IPS DF 19.7 (cell line): ENCODE results near the gene WDR86.
A peak's percentile ranks its signal among the peaks of the same experiment; 100 is the strongest.

Experiments
- DNase-seq: peaks from one replicate; pipeline ENCODE4 v3.0.0-alpha.2; 2013; ENCODE audit warnings: low read depth, low spot score

Gene WDR86

GRCh38 chr7:151409667-151410404, at the start of gene WDR86:
WDR86 (minus strand) TSS chr7:151410038; CDS start chr7:151409589, 449 bp downstream.
- DNase-seq = no peak

GRCh38 chr7:151457534-151457933, 47.7 kb upstream of the WDR86 start:
- DNase-seq = no peak

GRCh38 chr7:151456782-151457181, 46.9 kb upstream of the WDR86 start:
- DNase-seq = peak; percentile 93

GRCh38 chr7:151456276-151456675, 46.4 kb upstream of the WDR86 start:
- no peak for DNase-seq

GRCh38 chr7:151455690-151456089, 45.9 kb upstream of the WDR86 start:
- DNase-seq = no peak

- DNase-seq = no peak
Observed at GRCh38 chr7:151454932-151455530, 45.2 kb upstream of the WDR86 start.

- no peak for DNase-seq
Observed at GRCh38 chr7:151454305-151454704, 44.5 kb upstream of the WDR86 start.

- DNase-seq = no peak
Observed at GRCh38 chr7:151453326-151453791, 43.5 kb upstream of the WDR86 start.

GRCh38 chr7:151452680-151453325, 43.0 kb upstream of the WDR86 start:
- no peak for DNase-seq

GRCh38 chr7:151451626-151452571, 42.1 kb upstream of the WDR86 start:
- no peak for DNase-seq

- no peak for DNase-seq
Observed at GRCh38 chr7:151451156-151451555, 41.3 kb upstream of the WDR86 start.

GRCh38 chr7:151449990-151450389, 40.2 kb upstream of the WDR86 start:
- no peak for DNase-seq

- no peak for DNase-seq
Observed at GRCh38 chr7:151448261-151449252, 38.7 kb upstream of the WDR86 start.

- no peak for DNase-seq
Observed at GRCh38 chr7:151447901-151448260, 38.0 kb upstream of the WDR86 start.

GRCh38 chr7:151447312-151447711, 37.5 kb upstream of the WDR86 start:
- no peak for DNase-seq

- no peak for DNase-seq
Observed at GRCh38 chr7:151446412-151446811, 36.6 kb upstream of the WDR86 start.

GRCh38 chr7:151444632-151445031, 34.8 kb upstream of the WDR86 start:
- no peak for DNase-seq

GRCh38 chr7:151442776-151443496, 33.1 kb upstream of the WDR86 start:
- no peak for DNase-seq

- no peak for DNase-seq
Observed at GRCh38 chr7:151440799-151441445, 31.1 kb upstream of the WDR86 start.
